GM23338 (cell line): Measurements from ENCODE around the gene PGLYRP1. TPM values are rescaled to one million over a fixed set of nuclear protein-coding genes. Genes with fewer than 3 reads are reported as not detected.

Source experiments
- ATAC-seq: fragments of 200-7000 bp; cut with Tn5 transposase; 3 replicates; pipeline ENCODE4 v1.9.1; 2020
- DNase-seq: peaks from one replicate; pipeline ENCODE4 v3.0.0-alpha.2; 2015; ENCODE audit warnings: low spot score
- H2AFZ ChIP-seq: fragments of 200-600 bp; sonication (generic); 2 replicates; pipeline ENCODE4 v1.8.0; 2016; ENCODE audit warnings: antibody characterized with exemption, mild to moderate bottlenecking, moderate library complexity
- H3F3A ChIP-seq: fragments of 200-600 bp; sonication (generic); replicated peaks from 2 replicates; pipeline ENCODE4 v1.8.0; 2017; ENCODE audit warnings: antibody characterized with exemption, mixed run types, low read depth
- H3K27ac ChIP-seq: fragments of 200-600 bp; sonication (generic); 2 replicates; pipeline ENCODE4 v1.6.1; 2016; ENCODE audit warnings: low read depth
- H3K27me3 ChIP-seq: fragments of 200-600 bp; sonication (generic); 2 replicates; pipeline ENCODE4 v1.8.0; 2016; ENCODE audit warnings: mild to moderate bottlenecking, mixed run types, moderate library complexity; ENCODE audit not compliant: insufficient read depth
- H3K36me3 ChIP-seq: fragments of 200-600 bp; sonication (generic); 2 replicates; pipeline ENCODE4 v1.8.0; 2016; ENCODE audit warnings: mild to moderate bottlenecking; ENCODE audit not compliant: insufficient read depth
- H3K4me1 ChIP-seq: fragments of 200-600 bp; sonication (generic); 2 replicates; pipeline ENCODE4 v1.8.0; 2016; ENCODE audit warnings: mild to moderate bottlenecking, moderate library complexity; ENCODE audit not compliant: insufficient read depth
- H3K4me2 ChIP-seq: fragments of 200-600 bp; sonication (generic); 2 replicates; pipeline ENCODE4 v1.7.1; 2017; ENCODE audit warnings: mixed run types
- H3K4me3 ChIP-seq: fragments of 200-600 bp; sonication (generic); 2 replicates; pipeline ENCODE4 v1.6.1; 2016; ENCODE audit warnings: mixed run types
- H3K79me2 ChIP-seq: fragments of 200-600 bp; sonication (generic); replicated peaks from 2 replicates; pipeline ENCODE4 v1.8.0; 2017; ENCODE audit warnings: mild to moderate bottlenecking; ENCODE audit not compliant: insufficient read depth
- H3K9me2 ChIP-seq: fragments of 200-600 bp; sonication (generic); 2 replicates; pipeline ENCODE4 v1.8.0; 2017; ENCODE audit not compliant: insufficient read depth
- H4K20me1 ChIP-seq: fragments of 200-600 bp; sonication (generic); replicated peaks from 2 replicates; pipeline ENCODE4 v1.8.0; 2017; ENCODE audit warnings: mild to moderate bottlenecking; ENCODE audit not compliant: insufficient read depth
- H3K27ac Mint-ChIP-seq: 2 replicates; pipeline ENCODE4 v1.8.0; 2020; ENCODE audit warnings: inconsistent platforms, mild to moderate bottlenecking, moderate library complexity, mixed read lengths
- H3K27me3 Mint-ChIP-seq: 3 replicates; pipeline ENCODE4 v1.8.0; 2022; ENCODE audit warnings: low read depth, mild to moderate bottlenecking, moderate library complexity, mixed read lengths, inconsistent platforms; ENCODE audit not compliant: insufficient read depth, poor library complexity
- H3K36me3 Mint-ChIP-seq: 3 replicates; pipeline ENCODE4 v1.8.0; 2021; ENCODE audit warnings: low read depth, mild to moderate bottlenecking, inconsistent platforms, moderate library complexity, mixed read lengths
- H3K4me1 Mint-ChIP-seq: 3 replicates; pipeline ENCODE4 v1.8.0; 2020; ENCODE audit warnings: mild to moderate bottlenecking, inconsistent platforms, mixed read lengths
- H3K4me3 Mint-ChIP-seq: 3 replicates; pipeline ENCODE4 v1.8.0; 2021; ENCODE audit warnings: moderate library complexity, mild to moderate bottlenecking, inconsistent platforms, mixed read lengths
- H3K9me3 Mint-ChIP-seq: 3 replicates; pipeline ENCODE4 v1.8.0; 2020; ENCODE audit warnings: moderate library complexity, mild to moderate bottlenecking, inconsistent platforms, mixed read lengths
- ETS1 ChIP-seq: IDR thresholded peaks from 2 replicates; pipeline ENCODE4 v1.6.1; 2016; ENCODE audit warnings: antibody characterized with exemption
- EZH2phosphoT487 ChIP-seq: fragments of 200-600 bp; sonication (generic); IDR thresholded peaks from one replicate; pipeline ENCODE4 v1.8.1; 2018; ENCODE audit warnings: antibody characterized with exemption; ENCODE audit not compliant: unreplicated experiment
- JUNB ChIP-seq: IDR thresholded peaks from one replicate; pipeline ENCODE4 v1.6.1; 2016; ENCODE audit warnings: antibody characterized with exemption; ENCODE audit not compliant: unreplicated experiment
- ZNF114 ChIP-seq: fragments of 250-450 bp; sonication (Bioruptor Pico); IDR thresholded peaks from 2 replicates; pipeline ENCODE4 v1.5.0; 2020; ENCODE audit warnings: mild to moderate bottlenecking, moderate library complexity
- ZNF462 ChIP-seq: fragments of 250-450 bp; sonication (Bioruptor Pico); IDR thresholded peaks from 2 replicates; pipeline ENCODE4 v1.5.0; 2020; ENCODE audit warnings: mild to moderate bottlenecking, moderate library complexity
- polyA plus RNA-seq: library from polyadenylated mRNA; unstranded; fragments of >200 nt; fragmentation: Nextera tagmentation; extraction: Ambion mirVana; gene quantifications from 2 replicates; pipeline ENCODE4 v1.2.1, GENCODE V29; 2016
- total RNA-seq: library from RNA; depleted of rRNA; stranded (reverse); fragments of >200 nt; shearing (Covaris generic); gene quantifications from 2 replicates; pipeline ENCODE4 v1.2.3, GENCODE V29; 2014

PGLYRP1 gene
- total and polyA plus RNA-seq, 2 experiments from 2014 or later = not detected

DNA sequence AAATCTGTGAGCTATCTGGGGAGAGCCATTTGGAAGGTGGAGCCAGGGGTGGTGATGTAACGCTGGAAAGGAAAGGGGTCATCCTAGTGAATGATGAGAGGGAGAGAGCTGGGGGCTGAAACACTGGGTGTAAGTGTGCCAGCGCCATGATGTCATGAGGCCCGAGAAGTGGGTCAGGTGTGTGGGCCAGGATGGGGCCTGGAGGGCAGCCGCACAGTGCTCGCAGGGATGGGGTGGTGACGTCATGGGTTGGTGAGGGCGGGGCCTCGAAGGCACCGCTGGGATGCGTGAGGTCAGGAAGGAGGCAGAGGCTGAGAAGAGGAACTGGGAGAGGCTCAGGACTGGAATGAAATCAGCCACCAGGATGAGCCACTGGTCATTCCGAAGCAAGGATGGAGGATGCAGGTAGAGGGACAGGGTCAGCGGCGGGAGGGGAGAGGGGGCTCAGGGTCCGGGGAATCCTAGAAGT, 23.2 kb downstream of the PGLYRP1 start (continued):
- TF ChIP-seq ZNF462 (CRISPR knock-in tag) (no peak), EZH2phosphoT487 (no peak), JUNB (no peak), ZNF114 (CRISPR knock-in tag) (no peak), ETS1 (no peak)

DNA sequence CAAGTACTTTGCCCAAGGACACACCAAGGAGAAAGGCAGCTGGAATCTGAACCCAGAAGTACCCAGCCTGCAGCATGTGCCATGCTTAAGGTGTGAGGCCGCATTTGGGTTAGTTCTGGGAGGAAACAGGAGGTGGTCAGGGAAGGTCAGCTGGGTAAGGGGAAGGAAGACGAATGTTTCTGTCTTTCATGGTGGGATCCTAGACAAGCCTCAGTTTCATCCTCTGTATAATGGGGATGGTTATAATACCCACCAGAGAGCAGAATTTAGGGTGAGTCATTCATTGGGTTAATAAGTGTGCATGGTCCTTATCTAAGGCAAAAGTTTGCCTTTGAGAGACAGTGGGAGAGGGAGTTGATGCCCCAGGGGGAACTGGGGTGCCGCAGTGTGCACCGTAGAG, 24.0 kb downstream of the PGLYRP1 start:
- no peak overlapping the region for H3K27ac Mint-ChIP-seq
- no peak for ATAC-seq
- H3K4me3 Mint-ChIP-seq = peak overlapping the region; percentile 94; the same call in 2 of the 3 replicates
- TF ChIP-seq ZNF462 (CRISPR knock-in tag) = no peak

More for the DNA sequence above, 24.0 kb downstream of the PGLYRP1 start:
- H3K9me3 Mint-ChIP-seq = no peaks in the 10 kb centered on the region; the same call in 2 of the 3 replicates
- no peaks in the 10 kb centered on the region for H3K36me3 ChIP-seq
- no peak overlapping the region for H3K4me3 ChIP-seq
- peaks cover 8% of the 10 kb centered on the region for H3K4me1 ChIP-seq
- no peak for DNase-seq
- H3K9me2 ChIP-seq = no peaks in the 10 kb centered on the region
- no peaks in the 10 kb centered on the region for H3K27me3 ChIP-seq
- 0 out of 3 replicates have a peak, but pooled peaks cover 2% of the 10 kb centered on the region for H3K36me3 Mint-ChIP-seq
- 0 out of 2 replicates have a peak overlapping the region, but pooled peaks have one; percentile 45 for H3K27ac ChIP-seq
- peaks cover 7% of the 10 kb centered on the region; the same call in 1 of the 2 replicates for H3F3A ChIP-seq
- H3K79me2 ChIP-seq = peaks cover 27% of the 10 kb centered on the region
- H3K27me3 Mint-ChIP-seq = peaks cover 13% of the 10 kb centered on the region
- H3K4me2 ChIP-seq = no peak overlapping the region
- H3K4me1 Mint-ChIP-seq = peaks cover 27% of the 10 kb centered on the region
- H4K20me1 ChIP-seq = no peaks in the 10 kb centered on the region; the same call in 1 of the 2 replicates
- no peak overlapping the region for H2AFZ ChIP-seq
